T-helper 1 cell treated with Interleukin-12 subunit alpha and Interleukin-12 subunit beta and Interleukin-4 antibody, amounts not matched to agents 30 ng/mL and 1 ng/mL, for 36 hours (primary cell): ENCODE results near the gene CLK4. TPM values are rescaled to one million over a fixed set of nuclear protein-coding genes. Genes with fewer than 3 reads are reported as not detected.

Source experiments
- intact Hi-C: fragments of 100-400 bp; cut with micrococcal nuclease; formaldehyde crosslinking; loops from one replicate; pipeline ENCODE4 v1.15.1; 2024
- total RNA-seq: library from RNA; stranded (reverse); gene quantifications from 2 replicates; pipeline ENCODE4 v1.2.3, GENCODE V29; 2022

The CLK4 gene
- 34.1 and 34.9 TPM in 2 replicates for total RNA-seq

- intact Hi-C loops = loop anchor here (1.0 to 10.0 kb wide), 19 partner anchors 22 to 1972 kb away; partner anchors contain the start of genes CNOT6, COL23A1, HNRNPAB and HNRNPH1
These were observed at the start of gene CLK4 for GRCh38 chr5:178626484-178627258. Gene CLK4, minus strand, starts transcription at chr5:178627050. Its CDS starts 3,634 bp downstream, at chr5:178623416.

GRCh38 chr5:178675922-178676321 lies 49.1 kb upstream of the CLK4 start:
- intact Hi-C loops = no loop called here

- intact Hi-C loops = no loop called here
These were observed 47.5 kb upstream of the CLK4 start for GRCh38 chr5:178674334-178674733.

GRCh38 chr5:178673801-178674295 lies 47.0 kb upstream of the CLK4 start:
- intact Hi-C loops = no loop called here

GRCh38 chr5:178672630-178673029 lies 45.8 kb upstream of the CLK4 start:
- intact Hi-C loops = no loop called here

GRCh38 chr5:178671602-178672144 lies 44.8 kb upstream of the CLK4 start:
- intact Hi-C loops = no loop called here

- intact Hi-C loops = no loop called here
These were observed 43.6 kb upstream of the CLK4 start for GRCh38 chr5:178670351-178670885.

- intact Hi-C loops = no loop called here
These were observed 41.7 kb upstream of the CLK4 start for GRCh38 chr5:178668579-178668978.

GRCh38 chr5:178667688-178668087 lies 40.8 kb upstream of the CLK4 start:
- intact Hi-C loops = no loop called here

- intact Hi-C loops = no loop called here
These were observed 40.3 kb upstream of the CLK4 start for GRCh38 chr5:178667101-178667500.

- intact Hi-C loops = no loop called here
These were observed 37.3 kb upstream of the CLK4 start for GRCh38 chr5:178664141-178664540.

- intact Hi-C loops = no loop called here
These were observed 35.7 kb upstream of the CLK4 start for GRCh38 chr5:178662541-178662860.

GRCh38 chr5:178661836-178662540 lies 35.1 kb upstream of the CLK4 start:
- intact Hi-C loops = no loop called here

GRCh38 chr5:178651046-178651810 lies 24.4 kb upstream of the CLK4 start:
- intact Hi-C loops = no loop called here

GRCh38 chr5:178650214-178650613 lies 23.4 kb upstream of the CLK4 start:
- intact Hi-C loops = no loop called here

- intact Hi-C loops = no loop called here
These were observed 22.7 kb upstream of the CLK4 start for GRCh38 chr5:178649580-178649979.

- intact Hi-C loops = no loop called here
These were observed 18.1 kb upstream of the CLK4 start for GRCh38 chr5:178644826-178645545.

- intact Hi-C loops = no loop called here
These were observed 15.6 kb upstream of the CLK4 start for GRCh38 chr5:178642351-178642909.

GRCh38 chr5:178641711-178642110 lies 14.9 kb upstream of the CLK4 start:
- intact Hi-C loops = no loop called here

- intact Hi-C loops = no loop called here
These were observed 13.6 kb upstream of the CLK4 start for GRCh38 chr5:178640331-178641045.
